ENCODE results near the gene TXNDC15.
"Not testable (repeated sequence)": the region's sequence is repeated elsewhere in the genome, so short reads cannot be mapped to it uniquely, and the experiment has no call there.

The TXNDC15 gene
- 23.0 to 57.0 (median 43.6) reads per million in 18 experiments for total RNA-seq

GRCh38 chr5:134873987-134874830 is at the start of gene TXNDC15:
TSS of gene TXNDC15 (plus strand) at chr5:134874371. CDS start at chr5:134874428, 57 bp downstream.
- DNase-seq, result peak; percentile 86 to 91

- DNase-seq, result no peak
These were observed 49.5 kb upstream of the TXNDC15 start for GRCh38 chr5:134824681-134825080.

GRCh38 chr5:134825212-134825611 is 49.0 kb upstream of the TXNDC15 start:
- no peak for DNase-seq

GRCh38 chr5:134833340-134834032 is 40.7 kb upstream of the TXNDC15 start:
- DNase-seq, result no peak

GRCh38 chr5:134835623-134836022 is 38.5 kb upstream of the TXNDC15 start:
- no peak for DNase-seq

- no peak for DNase-seq
These were observed 36.5 kb upstream of the TXNDC15 start for GRCh38 chr5:134837530-134838181.

GRCh38 chr5:134838361-134838760 is 35.8 kb upstream of the TXNDC15 start:
- not testable (repeated sequence) for DNase-seq

- no peak for DNase-seq
These were observed 33.4 kb upstream of the TXNDC15 start for GRCh38 chr5:134840811-134841210.

GRCh38 chr5:134844252-134844651 is 29.9 kb upstream of the TXNDC15 start:
- no peak for DNase-seq

GRCh38 chr5:134845335-134845851 is 28.8 kb upstream of the TXNDC15 start:
- no peak for DNase-seq

- DNase-seq, result peak; percentile 98
These were observed 28.1 kb upstream of the TXNDC15 start, which contains the start of gene C5orf24 for GRCh38 chr5:134845852-134846640. TSS of gene C5orf24 (plus strand) at chr5:134845968. CDS start at chr5:134854901, 8,933 bp downstream.

GRCh38 chr5:134846641-134846960 is 27.6 kb upstream of the TXNDC15 start:
- DNase-seq, result peak in 1 of 2 donors; percentile 23

- DNase-seq, result not testable (repeated sequence)
These were observed 24.7 kb upstream of the TXNDC15 start for GRCh38 chr5:134849434-134849933.

GRCh38 chr5:134851307-134851923 is 22.8 kb upstream of the TXNDC15 start:
- peak; percentile 12 to 31 for DNase-seq

- DNase-seq, result not testable (repeated sequence)
These were observed 17.7 kb upstream of the TXNDC15 start for GRCh38 chr5:134856465-134856864.

GRCh38 chr5:134857401-134857800 is 16.8 kb upstream of the TXNDC15 start:
- DNase-seq, result no peak

GRCh38 chr5:134864707-134865106 is 9.5 kb upstream of the TXNDC15 start:
- DNase-seq, result no peak

- peak in 1 of 2 donors; percentile 1 for DNase-seq
These were observed 677 bp upstream of the TXNDC15 start for GRCh38 chr5:134873494-134873893.

- peak; percentile 60 to 64 for DNase-seq
These were observed 872 bp downstream of the TXNDC15 start for GRCh38 chr5:134874831-134875655.

- no peak for DNase-seq
These were observed 3.0 kb downstream of the TXNDC15 start for GRCh38 chr5:134877159-134877558.
